OCI-LY7 (cell line): Measurements from ENCODE around the gene MAP3K13.

Experiments used
- EZH2phosphoT487 ChIP-seq: fragments of 200-600 bp; sonication (generic); IDR thresholded peaks from 2 replicates; pipeline ENCODE4 v1.6.1; 2018; ENCODE audit warnings: low read depth, borderline replicate concordance, mild to moderate bottlenecking, mixed run types, antibody characterized with exemption, low read length, moderate library complexity, mixed read lengths
- TF ChIP-seq, protein P1 (sequence below): fragments of 200-600 bp; sonication (generic); conservative IDR thresholded peaks from 2 replicates; pipeline ENCODE4 v1.5.1; 2014; ENCODE audit warnings: mild to moderate bottlenecking, antibody characterized with exemption, low read length, moderate library complexity, mixed read lengths

DNA sequence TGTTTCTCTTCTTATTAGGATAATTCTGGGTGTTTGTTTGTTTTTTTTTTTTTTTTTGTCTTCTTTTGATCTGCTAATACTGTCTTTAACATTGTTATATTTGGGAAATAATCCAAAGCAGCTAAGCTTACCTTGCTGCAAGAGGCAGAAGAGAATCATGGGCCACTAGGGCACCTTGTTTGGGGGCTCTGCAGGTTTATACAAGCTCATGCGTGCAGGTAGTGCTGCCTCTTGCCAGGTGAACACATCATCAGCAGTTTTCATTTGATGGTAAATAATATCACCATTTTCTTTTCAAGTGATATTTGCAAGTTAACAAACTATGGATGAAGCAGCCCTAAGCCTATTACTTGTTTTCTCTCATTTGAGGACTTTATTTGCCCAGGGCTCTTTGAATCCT, 37.9 kb downstream of the MAP3K13 start:
- TF ChIP-seq, protein P1, sequence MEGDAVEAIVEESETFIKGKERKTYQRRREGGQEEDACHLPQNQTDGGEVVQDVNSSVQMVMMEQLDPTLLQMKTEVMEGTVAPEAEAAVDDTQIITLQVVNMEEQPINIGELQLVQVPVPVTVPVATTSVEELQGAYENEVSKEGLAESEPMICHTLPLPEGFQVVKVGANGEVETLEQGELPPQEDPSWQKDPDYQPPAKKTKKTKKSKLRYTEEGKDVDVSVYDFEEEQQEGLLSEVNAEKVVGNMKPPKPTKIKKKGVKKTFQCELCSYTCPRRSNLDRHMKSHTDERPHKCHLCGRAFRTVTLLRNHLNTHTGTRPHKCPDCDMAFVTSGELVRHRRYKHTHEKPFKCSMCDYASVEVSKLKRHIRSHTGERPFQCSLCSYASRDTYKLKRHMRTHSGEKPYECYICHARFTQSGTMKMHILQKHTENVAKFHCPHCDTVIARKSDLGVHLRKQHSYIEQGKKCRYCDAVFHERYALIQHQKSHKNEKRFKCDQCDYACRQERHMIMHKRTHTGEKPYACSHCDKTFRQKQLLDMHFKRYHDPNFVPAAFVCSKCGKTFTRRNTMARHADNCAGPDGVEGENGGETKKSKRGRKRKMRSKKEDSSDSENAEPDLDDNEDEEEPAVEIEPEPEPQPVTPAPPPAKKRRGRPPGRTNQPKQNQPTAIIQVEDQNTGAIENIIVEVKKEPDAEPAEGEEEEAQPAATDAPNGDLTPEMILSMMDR, result no peak
- no peak for TF ChIP-seq EZH2phosphoT487
